HT1080 (cell line): ENCODE results near the gene INHBB. TPM values are rescaled to one million over a fixed set of nuclear protein-coding genes. Genes with fewer than 3 reads are reported as not detected.
A peak's percentile ranks its signal among the peaks of the same experiment; 100 is the strongest.
"Not testable (repeated sequence)": the region's sequence is repeated elsewhere in the genome, so short reads cannot be mapped to it uniquely, and the experiment has no call there.

Experiments
- DNase-seq: peaks from one replicate; pipeline ENCODE4 v3.0.0-alpha.2; 2015; ENCODE audit warnings: low read depth
- polyA plus RNA-seq, 2 experiments: library from polyadenylated mRNA; depleted of rRNA; stranded (reverse); fragments of >200 nt; gene quantifications; 2 replicates each; pipeline ENCODE4 v1.2.3, GENCODE V29; 2015
- total RNA-seq: library from RNA; depleted of rRNA; stranded (reverse); fragments of >200 nt; shearing (Covaris generic); gene quantifications from 2 replicates; pipeline ENCODE4 v1.2.3, GENCODE V29; 2014; rRNA removed

Gene INHBB
- 1.8 and 2.2 TPM in 2 replicates for total RNA-seq
- polyA plus RNA-seq (2015; cell fraction: cytosol; rRNA removed), result 2.9 and 3.2 TPM in 2 replicates
- 3.2 and 4.9 TPM in 2 replicates for polyA plus RNA-seq (2015; cell fraction: nucleus; rRNA removed)

- no peak for DNase-seq
These were observed at the start of gene INHBB for GRCh38 chr2:120346026-120346666. INHBB (plus strand) TSS chr2:120346136; CDS start chr2:120346189, 53 bp downstream.

DNA sequence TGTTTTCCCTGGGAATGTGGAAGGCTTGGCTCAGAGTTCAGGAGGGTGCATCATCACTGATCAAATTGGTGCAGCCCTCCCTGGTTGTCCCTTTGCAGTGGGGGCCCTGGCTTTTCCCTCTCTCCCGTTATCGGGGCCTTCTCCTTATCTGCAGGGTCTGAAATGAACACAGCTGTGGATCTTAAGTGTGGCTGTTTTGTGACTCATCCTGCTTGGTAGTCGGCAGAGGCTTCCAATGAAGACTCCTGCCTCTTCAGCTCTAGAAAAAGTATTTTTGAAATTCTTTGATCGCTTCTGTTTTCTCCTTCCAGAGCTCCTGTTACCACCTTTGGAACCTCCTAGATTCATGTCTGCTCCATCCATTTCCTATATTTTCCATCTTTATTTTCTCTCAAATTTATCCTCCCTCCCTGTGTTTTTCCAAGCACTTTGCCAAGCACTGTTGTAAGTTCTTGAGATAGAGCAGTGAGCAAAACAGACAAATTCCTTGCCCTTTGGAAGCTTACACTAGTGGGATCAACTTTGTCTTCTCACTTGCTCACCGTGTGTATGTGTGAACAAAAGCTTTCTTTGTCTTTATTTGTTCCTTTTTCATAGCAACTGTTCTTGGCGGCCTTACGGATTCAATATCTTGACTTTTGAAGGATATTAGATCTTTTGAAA, 47.6 kb upstream of the INHBB start:
- peak; percentile 19 for DNase-seq

DNA sequence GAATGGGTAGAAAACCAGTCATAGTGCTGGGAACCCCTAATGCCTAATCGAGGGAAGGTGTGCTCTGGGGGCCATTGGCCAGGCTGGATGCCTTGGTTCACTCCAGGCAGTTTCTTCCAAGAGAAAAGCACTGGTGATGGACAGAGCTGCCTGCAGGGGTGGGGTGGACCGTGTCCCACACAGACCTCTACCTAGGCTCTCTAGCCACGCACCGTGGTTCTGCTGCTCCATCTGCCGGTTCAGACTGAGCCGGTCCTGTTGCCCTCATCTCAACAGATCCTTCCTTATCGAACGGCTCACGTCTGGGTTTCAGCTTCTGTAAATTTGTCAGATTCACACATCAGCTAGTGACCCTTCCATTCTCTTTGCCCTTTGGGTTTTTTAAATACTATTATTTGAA, 46.9 kb upstream of the INHBB start:
- DNase-seq, result no peak

DNA sequence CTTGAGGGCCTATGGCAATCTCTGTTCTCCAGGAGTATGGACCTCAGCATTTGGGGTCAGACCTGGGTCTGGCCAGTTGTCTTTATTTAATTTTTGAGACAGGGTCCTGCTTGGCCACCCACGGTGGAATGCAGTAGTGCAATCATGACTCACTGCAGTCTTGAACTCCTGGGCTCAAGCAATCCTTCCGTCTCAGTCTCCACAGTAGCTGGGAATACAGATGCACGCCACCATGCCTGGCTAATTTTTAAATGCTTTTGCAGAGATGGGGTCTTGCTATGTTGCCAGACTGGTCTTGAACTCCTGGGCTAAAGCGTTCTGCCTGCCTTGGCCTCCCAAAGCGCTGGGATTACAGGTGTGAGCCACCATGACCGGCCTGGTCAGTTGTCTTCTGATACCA, 46.4 kb upstream of the INHBB start:
- no peak for DNase-seq

GRCh38 chr2:120300385-120300784, 45.6 kb upstream of the INHBB start:
- no peak for DNase-seq

GRCh38 chr2:120301284-120301683, 44.7 kb upstream of the INHBB start:
- no peak for DNase-seq

GRCh38 chr2:120302301-120302700, 43.6 kb upstream of the INHBB start:
- no peak for DNase-seq

- no peak for DNase-seq
These were observed 42.8 kb upstream of the INHBB start for GRCh38 chr2:120303177-120303576.

- DNase-seq, result no peak
These were observed 40.6 kb upstream of the INHBB start for GRCh38 chr2:120305296-120305695.

DNA sequence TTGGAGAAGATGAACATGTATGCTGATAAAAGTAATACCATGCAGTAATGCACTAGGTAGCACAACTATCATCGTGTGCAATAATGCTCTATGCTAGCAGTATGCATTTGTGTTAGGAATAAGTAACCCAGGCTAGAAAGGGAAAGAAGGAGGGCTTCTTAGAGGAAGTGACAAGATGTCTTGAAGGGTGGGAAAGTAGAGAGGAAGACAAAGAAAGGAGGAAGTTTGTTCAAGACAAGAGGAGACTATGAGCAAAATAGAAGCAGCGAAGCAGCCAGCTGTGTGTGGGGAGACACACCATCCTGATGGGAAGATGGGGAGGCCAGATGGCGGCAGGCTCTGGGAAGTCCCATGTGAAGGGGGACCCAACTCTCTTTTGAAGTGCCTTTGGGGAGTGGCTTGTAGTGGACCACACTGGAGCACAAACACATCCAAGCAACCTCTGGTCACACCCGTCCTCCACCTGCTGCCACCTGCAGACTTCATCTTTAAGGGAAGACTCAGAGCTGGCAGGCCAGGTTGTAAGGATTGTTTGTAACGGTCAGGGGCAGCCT, 39.9 kb upstream of the INHBB start:
- DNase-seq, result no peak

DNA sequence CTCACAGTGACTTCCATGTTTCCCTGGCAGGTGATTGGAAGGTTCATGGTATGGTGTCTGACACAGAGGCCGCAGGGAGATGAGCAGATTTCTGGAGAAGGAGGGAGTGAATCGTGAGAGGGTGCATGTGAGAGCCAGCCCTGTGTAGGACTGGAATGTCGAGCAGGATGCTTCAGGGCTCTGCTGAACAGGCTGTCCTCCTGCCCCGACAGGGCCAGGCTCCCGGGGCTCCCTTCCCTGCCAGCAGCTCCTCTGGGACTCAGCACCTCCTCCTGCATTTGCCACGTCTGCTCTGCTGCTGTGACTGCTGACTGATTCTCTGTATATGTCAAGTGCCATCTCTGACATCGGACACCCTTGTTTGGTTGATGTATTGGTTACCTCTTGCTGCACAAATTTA, 38.5 kb upstream of the INHBB start:
- DNase-seq, result no peak

DNA sequence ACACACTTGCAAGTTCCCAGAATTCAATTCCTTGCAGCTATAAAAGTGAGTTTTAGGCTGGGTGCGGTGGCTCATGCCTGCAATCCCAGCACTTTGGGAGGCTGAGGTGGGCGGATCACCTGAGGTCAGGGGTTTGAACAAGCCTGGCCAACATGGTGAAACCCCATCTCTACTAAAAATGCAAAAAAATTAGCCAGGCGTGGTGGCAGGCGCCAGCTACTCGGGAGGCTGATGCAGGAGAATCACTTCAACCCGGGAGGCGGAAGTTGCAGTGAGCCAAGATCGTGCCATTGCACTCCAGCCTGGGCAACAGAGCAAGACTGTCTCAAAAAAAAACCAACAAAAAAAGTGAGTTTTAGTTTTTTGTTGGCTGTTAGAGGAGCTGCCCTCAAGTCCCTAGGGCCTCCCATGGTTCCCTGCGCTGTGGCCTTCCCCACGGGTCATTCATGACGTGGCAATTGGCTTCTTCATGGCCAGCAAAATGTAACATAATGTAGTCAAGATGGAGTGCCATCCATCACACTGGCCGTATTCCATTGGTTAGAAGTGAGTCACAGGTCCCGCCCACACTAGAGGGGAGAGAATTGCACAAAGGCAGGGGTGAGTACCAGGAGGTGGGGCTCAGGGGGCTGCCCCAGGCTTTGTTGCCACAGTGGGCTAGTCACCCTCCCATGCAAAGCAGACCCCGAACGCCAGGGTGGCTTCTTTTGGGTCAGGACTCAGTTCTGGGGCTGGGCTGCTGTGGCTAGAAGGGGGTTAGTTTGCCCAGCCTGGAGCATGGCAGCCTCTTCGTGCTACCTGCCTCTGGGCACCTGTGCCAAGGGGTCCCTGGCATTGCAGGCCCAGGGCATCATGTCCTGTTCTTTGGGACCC, 37.7 kb upstream of the INHBB start:
- no peak for DNase-seq

- DNase-seq, result no peak
These were observed 35.8 kb upstream of the INHBB start for GRCh38 chr2:120310136-120310535.

- not testable (repeated sequence) for DNase-seq
These were observed 35.1 kb upstream of the INHBB start for GRCh38 chr2:120310841-120311240.

- no peak for DNase-seq
These were observed 33.9 kb upstream of the INHBB start for GRCh38 chr2:120312076-120312475.

GRCh38 chr2:120312860-120313694, 32.9 kb upstream of the INHBB start:
- peak; percentile 74 for DNase-seq

- no peak for DNase-seq
These were observed 32.0 kb upstream of the INHBB start for GRCh38 chr2:120313695-120314615.

DNA sequence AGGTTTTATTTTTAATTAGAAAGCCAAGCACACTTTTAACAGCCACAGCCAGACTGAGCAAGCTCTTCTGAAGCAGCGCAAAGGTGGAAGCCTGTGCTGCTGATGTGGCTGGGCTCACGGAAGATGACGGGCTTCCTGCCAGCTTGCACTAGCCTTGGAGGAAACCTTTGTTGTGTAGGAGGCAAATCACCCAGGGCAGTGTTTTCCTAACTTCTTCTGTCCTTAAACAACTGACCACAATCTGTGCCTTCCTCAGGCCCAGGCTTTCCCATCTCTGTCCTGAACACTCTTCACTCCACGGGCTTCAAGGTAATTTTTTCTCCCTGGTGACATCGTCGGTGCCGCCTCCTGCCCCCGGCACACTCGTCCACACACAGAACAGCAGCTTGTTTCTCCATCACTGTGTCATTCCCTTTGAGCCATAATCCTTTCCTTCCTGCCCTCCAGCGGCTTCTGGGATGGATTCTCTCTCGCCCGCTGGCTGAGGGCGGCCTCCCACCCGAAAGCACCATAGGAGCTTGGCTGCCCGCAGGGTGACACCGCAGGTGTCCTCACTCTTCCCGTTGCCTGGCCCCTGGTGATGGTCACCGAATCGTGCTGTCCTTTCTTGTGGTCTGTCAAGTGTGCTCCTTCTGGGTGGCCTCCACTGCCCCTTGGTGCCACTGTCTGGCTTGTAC, 31.1 kb upstream of the INHBB start:
- no peak for DNase-seq
